HepG2 (cell line): ENCODE measurements around the gene SLC8A2. TPM values are rescaled to one million over a fixed set of nuclear protein-coding genes. Genes with fewer than 3 reads are reported as not detected.

Experiments used
- CBFB ChIP-seq: sonication (generic); formaldehyde crosslinking; IDR thresholded peaks from 2 replicates; pipeline ENCODE4 v1.4.0; 2020; ENCODE audit warnings: missing genetic modification reagents
- KLF9 ChIP-seq: IDR thresholded peaks from 2 replicates; pipeline ENCODE4 v1.6.1; 2016; ENCODE audit warnings: low read depth
- MAZ ChIP-seq, 2 experiments: sonication (generic) in 1 of 2; formaldehyde crosslinking in 1 of 2; IDR thresholded peaks; 2 replicates each; pipeline versions ENCODE4 v1.5.0 to v1.6.1; 2012 to 2020; ENCODE audit warnings: low read depth in 2 of 2, mild to moderate bottlenecking in 2 of 2, borderline replicate concordance in 1 of 2, improper control_type of control experiment in 1 of 2, low read length in 1 of 2, missing genetic modification reagents in 1 of 2, moderate library complexity in 1 of 2
- PCBP1 ChIP-seq: fragments of 200-400 bp; formaldehyde crosslinking; IDR thresholded peaks from 2 replicates; pipeline ENCODE4 v1.6.1; 2017; ENCODE audit warnings: mild to moderate bottlenecking, low read depth, low read length, borderline replicate concordance
- ZFP36L1 ChIP-seq: sonication (generic); formaldehyde crosslinking; IDR thresholded peaks from 2 replicates; pipeline ENCODE4 v1.8.0; 2022; ENCODE audit warnings: mild to moderate bottlenecking, missing genetic modification reagents, moderate library complexity
- ZNF264 ChIP-seq: sonication (generic); formaldehyde crosslinking; IDR thresholded peaks from 2 replicates; pipeline ENCODE4 v1.4.0; 2020; ENCODE audit warnings: missing genetic modification reagents
- ZNF446 ChIP-seq: sonication (generic); formaldehyde crosslinking; IDR thresholded peaks from 2 replicates; pipeline ENCODE4 v1.5.0; 2020; ENCODE audit warnings: mild to moderate bottlenecking, missing genetic modification reagents
- ZNF549 ChIP-seq: sonication (generic); formaldehyde crosslinking; IDR thresholded peaks from 2 replicates; pipeline ENCODE4 v1.5.0; 2020; ENCODE audit warnings: missing genetic modification reagents
- ZNF605 ChIP-seq: sonication (generic); formaldehyde crosslinking; IDR thresholded peaks from 2 replicates; pipeline ENCODE4 v1.8.0; 2022; ENCODE audit warnings: mild to moderate bottlenecking, missing genetic modification reagents
- ZSCAN20 ChIP-seq: sonication (generic); formaldehyde crosslinking; IDR thresholded peaks from 2 replicates; pipeline ENCODE4 v1.4.0; 2020; ENCODE audit warnings: missing genetic modification reagents, mild to moderate bottlenecking, borderline replicate concordance
- ZZZ3 ChIP-seq: sonication (generic); formaldehyde crosslinking; IDR thresholded peaks from 2 replicates; pipeline ENCODE4 v1.4.0; 2020; ENCODE audit warnings: missing genetic modification reagents, mild to moderate bottlenecking, borderline replicate concordance
- polyA plus RNA-seq, 8 experiments: library from polyadenylated mRNA; depleted of rRNA in 3 of 8; stranded (reverse) in 7 of 8; unstranded in 1 of 8; fragments of >200 nt; fragmentation: Illumina TruSeq in 4 of 8; extraction: Trizol in 4 of 8; gene quantifications; 2 replicates each; pipeline versions ENCODE4 v1.2.1 to v1.2.3, GENCODE V29; 2011 to 2016; ENCODE audit warnings: low read depth in 4 of 8, missing spikeins in 1 of 8, mixed read lengths in 1 of 8; ENCODE audit not compliant: insufficient read depth in 1 of 8
- total RNA-seq, 5 experiments: library from RNA; depleted of rRNA; stranded (reverse); fragments of >200 nt; fragmentation: Illumina TruSeq; extraction: Trizol; gene quantifications; 2 replicates each; pipeline ENCODE4 v1.2.3, GENCODE V29; 2016; ENCODE audit warnings: low read depth in 1 of 5
- TF ChIP-seq, protein P1 (sequence below): sonication (generic); formaldehyde crosslinking; IDR thresholded peaks from 2 replicates; pipeline ENCODE4 v1.8.0; 2022; ENCODE audit warnings: missing genetic modification reagents, mild to moderate bottlenecking, borderline replicate concordance
- TF ChIP-seq, protein P2 (sequence below): sonication (generic); formaldehyde crosslinking; IDR thresholded peaks from 2 replicates; pipeline ENCODE4 v1.5.0; 2020; ENCODE audit warnings: missing genetic modification reagents, mild to moderate bottlenecking, borderline replicate concordance
- TF ChIP-seq, protein P3 (sequence below): IDR thresholded peaks from 2 replicates; pipeline ENCODE4 v1.6.1; 2016; ENCODE audit warnings: control low read depth
- TF ChIP-seq, protein P4 (sequence below): sonication (generic); formaldehyde crosslinking; IDR thresholded peaks from 2 replicates; pipeline ENCODE4 v1.5.0; 2020; ENCODE audit warnings: missing genetic modification reagents
- TF ChIP-seq, protein P5 (sequence below): sonication (generic); formaldehyde crosslinking; IDR thresholded peaks from 2 replicates; pipeline ENCODE4 v1.4.0; 2020; ENCODE audit warnings: missing genetic modification reagents, borderline replicate concordance
- TF ChIP-seq, protein P6 (sequence below): sonication (generic); formaldehyde crosslinking; IDR thresholded peaks from 2 replicates; pipeline ENCODE4 v1.4.0; 2020; ENCODE audit warnings: missing genetic modification reagents
- TF ChIP-seq, protein P7 (sequence below): sonication (generic); formaldehyde crosslinking; IDR thresholded peaks from 2 replicates; pipeline ENCODE4 v1.4.0; 2020; ENCODE audit warnings: missing genetic modification reagents

SLC8A2 gene
- total and polyA plus RNA-seq, 2 of the 13 experiments (the other 11 are each of a cell fraction or from before 2014, with no cell fraction given) = 0.02 TPM; not detected in 1

DNA sequence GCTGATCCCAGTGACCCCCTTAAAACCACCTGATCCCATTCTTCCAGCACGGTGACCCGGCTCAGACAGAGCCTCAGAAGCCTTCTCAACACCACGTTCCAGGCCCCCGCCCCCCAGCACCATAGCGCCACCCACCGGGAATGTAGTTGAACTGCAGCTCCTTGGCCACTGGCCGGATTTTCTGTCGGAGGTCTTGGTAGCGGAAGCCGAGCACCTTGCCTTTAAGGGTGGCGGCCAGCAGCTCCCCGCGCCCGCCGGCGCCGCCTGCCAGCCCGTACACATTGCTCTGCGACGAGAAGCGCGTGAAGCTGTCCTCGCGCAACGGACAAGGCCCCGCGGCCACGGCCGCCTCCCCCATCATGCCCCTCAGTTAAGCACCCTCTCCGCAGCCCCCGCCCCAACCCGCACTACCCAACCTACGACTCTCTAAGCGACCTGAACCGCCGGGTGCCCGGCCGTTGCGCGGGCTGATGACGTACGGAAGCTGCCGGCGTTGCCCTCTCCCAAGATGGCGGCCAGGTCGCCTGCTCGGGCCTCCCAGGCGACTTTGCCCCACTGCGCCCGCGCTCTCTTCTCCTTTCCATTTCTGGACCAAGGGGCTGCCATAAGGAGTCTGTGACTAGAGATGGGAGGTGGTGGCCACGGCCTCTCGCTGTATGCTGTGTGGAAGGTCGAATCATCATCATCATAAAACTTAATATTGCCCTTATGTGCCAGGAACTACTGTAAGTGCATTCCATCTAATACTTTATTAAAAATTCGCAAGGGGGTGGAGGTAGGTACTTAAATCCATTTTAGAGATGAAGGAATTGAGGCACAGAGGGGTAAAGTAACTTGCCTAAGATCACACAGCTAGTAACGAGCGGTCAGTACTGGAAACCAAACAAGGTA, 12.4 kb upstream of the SLC8A2 start, which contains the start of gene KPTN (continued):
- TF ChIP-seq, protein P1, sequence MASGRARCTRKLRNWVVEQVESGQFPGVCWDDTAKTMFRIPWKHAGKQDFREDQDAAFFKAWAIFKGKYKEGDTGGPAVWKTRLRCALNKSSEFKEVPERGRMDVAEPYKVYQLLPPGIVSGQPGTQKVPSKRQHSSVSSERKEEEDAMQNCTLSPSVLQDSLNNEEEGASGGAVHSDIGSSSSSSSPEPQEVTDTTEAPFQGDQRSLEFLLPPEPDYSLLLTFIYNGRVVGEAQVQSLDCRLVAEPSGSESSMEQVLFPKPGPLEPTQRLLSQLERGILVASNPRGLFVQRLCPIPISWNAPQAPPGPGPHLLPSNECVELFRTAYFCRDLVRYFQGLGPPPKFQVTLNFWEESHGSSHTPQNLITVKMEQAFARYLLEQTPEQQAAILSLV (CRISPR knock-in tag) = peak; percentile 94; the same call in 1 of the 2 replicates
- TF ChIP-seq MAZ (IDR thresholded peaks at IDR 0.05; ENCODE audit: borderline replicate concordance, low read depth, low read length) = peak; percentile 89
- TF ChIP-seq MAZ (CRISPR knock-in tag; IDR thresholded peaks at IDR 0.05; ENCODE audit: low read depth) = peak; percentile 81
- peak; percentile 80; the same call in 1 of the 2 replicates for TF ChIP-seq ZNF605 (CRISPR knock-in tag)
- TF ChIP-seq, protein P2, sequence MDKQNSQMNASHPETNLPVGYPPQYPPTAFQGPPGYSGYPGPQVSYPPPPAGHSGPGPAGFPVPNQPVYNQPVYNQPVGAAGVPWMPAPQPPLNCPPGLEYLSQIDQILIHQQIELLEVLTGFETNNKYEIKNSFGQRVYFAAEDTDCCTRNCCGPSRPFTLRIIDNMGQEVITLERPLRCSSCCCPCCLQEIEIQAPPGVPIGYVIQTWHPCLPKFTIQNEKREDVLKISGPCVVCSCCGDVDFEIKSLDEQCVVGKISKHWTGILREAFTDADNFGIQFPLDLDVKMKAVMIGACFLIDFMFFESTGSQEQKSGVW (CRISPR knock-in tag) = no peak
- TF ChIP-seq, protein P3, sequence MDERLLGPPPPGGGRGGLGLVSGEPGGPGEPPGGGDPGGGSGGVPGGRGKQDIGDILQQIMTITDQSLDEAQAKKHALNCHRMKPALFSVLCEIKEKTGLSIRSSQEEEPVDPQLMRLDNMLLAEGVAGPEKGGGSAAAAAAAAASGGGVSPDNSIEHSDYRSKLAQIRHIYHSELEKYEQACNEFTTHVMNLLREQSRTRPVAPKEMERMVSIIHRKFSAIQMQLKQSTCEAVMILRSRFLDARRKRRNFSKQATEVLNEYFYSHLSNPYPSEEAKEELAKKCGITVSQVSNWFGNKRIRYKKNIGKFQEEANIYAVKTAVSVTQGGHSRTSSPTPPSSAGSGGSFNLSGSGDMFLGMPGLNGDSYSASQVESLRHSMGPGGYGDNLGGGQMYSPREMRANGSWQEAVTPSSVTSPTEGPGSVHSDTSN (CRISPR knock-in tag) = no peak
- TF ChIP-seq, protein P4, sequence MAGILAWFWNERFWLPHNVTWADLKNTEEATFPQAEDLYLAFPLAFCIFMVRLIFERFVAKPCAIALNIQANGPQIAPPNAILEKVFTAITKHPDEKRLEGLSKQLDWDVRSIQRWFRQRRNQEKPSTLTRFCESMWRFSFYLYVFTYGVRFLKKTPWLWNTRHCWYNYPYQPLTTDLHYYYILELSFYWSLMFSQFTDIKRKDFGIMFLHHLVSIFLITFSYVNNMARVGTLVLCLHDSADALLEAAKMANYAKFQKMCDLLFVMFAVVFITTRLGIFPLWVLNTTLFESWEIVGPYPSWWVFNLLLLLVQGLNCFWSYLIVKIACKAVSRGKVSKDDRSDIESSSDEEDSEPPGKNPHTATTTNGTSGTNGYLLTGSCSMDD (CRISPR knock-in tag) = no peak
- TF ChIP-seq, protein P5, sequence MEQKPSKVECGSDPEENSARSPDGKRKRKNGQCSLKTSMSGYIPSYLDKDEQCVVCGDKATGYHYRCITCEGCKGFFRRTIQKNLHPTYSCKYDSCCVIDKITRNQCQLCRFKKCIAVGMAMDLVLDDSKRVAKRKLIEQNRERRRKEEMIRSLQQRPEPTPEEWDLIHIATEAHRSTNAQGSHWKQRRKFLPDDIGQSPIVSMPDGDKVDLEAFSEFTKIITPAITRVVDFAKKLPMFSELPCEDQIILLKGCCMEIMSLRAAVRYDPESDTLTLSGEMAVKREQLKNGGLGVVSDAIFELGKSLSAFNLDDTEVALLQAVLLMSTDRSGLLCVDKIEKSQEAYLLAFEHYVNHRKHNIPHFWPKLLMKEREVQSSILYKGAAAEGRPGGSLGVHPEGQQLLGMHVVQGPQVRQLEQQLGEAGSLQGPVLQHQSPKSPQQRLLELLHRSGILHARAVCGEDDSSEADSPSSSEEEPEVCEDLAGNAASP (CRISPR knock-in tag) = 0 out of 2 replicates have a peak, but pooled peaks have one; percentile 41
- TF ChIP-seq ZSCAN20 = no peak
- TF ChIP-seq, protein P6, sequence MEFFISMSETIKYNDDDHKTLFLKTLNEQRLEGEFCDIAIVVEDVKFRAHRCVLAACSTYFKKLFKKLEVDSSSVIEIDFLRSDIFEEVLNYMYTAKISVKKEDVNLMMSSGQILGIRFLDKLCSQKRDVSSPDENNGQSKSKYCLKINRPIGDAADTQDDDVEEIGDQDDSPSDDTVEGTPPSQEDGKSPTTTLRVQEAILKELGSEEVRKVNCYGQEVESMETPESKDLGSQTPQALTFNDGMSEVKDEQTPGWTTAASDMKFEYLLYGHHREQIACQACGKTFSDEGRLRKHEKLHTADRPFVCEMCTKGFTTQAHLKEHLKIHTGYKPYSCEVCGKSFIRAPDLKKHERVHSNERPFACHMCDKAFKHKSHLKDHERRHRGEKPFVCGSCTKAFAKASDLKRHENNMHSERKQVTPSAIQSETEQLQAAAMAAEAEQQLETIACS (CRISPR knock-in tag) = no peak
- TF ChIP-seq ZNF264 (CRISPR knock-in tag) = no peak
- TF ChIP-seq ZNF446 (CRISPR knock-in tag) = no peak
- no peak; the same call in 1 of the 2 replicates for TF ChIP-seq ZZZ3
- TF ChIP-seq CBFB (CRISPR knock-in tag) = no peak; the same call in 1 of the 2 replicates
- TF ChIP-seq ZNF549 (CRISPR knock-in tag) = no peak
- TF ChIP-seq, protein P7, sequence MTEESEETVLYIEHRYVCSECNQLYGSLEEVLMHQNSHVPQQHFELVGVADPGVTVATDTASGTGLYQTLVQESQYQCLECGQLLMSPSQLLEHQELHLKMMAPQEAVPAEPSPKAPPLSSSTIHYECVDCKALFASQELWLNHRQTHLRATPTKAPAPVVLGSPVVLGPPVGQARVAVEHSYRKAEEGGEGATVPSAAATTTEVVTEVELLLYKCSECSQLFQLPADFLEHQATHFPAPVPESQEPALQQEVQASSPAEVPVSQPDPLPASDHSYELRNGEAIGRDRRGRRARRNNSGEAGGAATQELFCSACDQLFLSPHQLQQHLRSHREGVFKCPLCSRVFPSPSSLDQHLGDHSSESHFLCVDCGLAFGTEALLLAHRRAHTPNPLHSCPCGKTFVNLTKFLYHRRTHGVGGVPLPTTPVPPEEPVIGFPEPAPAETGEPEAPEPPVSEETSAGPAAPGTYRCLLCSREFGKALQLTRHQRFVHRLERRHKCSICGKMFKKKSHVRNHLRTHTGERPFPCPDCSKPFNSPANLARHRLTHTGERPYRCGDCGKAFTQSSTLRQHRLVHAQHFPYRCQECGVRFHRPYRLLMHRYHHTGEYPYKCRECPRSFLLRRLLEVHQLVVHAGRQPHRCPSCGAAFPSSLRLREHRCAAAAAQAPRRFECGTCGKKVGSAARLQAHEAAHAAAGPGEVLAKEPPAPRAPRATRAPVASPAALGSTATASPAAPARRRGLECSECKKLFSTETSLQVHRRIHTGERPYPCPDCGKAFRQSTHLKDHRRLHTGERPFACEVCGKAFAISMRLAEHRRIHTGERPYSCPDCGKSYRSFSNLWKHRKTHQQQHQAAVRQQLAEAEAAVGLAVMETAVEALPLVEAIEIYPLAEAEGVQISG = peak; percentile 87
- no peak for TF ChIP-seq KLF9 (CRISPR knock-in tag)
- TF ChIP-seq ZFP36L1 = no peak
- TF ChIP-seq PCBP1 = no peak
